ENCODE measurements around the gene KATNAL1.

DNA sequence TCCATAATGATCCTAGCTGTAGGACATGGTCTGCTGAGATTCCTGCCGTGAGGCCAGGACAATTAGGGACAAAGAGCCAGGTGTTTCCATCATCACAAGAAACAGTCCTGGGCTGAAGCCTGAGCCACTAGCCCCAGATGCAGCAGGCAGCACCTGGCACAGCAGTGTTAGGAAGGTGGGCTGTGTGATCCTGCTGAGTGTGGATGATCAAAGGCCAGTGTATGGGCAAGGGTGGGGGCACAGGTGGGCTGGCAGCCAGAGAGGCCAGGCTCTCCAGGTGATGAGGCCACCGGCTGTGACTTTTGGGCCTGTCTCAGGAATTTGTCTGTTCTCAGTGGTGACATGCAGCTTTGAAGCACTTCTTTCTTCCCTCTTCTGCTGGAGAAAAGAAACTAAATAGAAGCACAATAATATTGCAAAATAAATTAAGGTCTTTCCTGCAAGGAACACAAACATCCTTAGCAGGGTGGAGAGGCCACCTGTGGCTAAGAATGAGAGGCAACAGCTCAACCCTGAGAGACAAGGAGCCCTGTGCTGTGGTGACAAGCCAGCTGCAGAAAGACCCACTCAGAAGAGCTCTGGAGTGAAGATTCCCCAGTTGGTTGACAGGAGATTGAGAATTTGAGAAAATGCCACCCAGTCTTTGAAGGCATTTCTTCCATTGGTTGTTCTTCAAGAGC, 127.6 kb downstream of the KATNAL1 start:
- TF ChIP-seq, protein P1, sequence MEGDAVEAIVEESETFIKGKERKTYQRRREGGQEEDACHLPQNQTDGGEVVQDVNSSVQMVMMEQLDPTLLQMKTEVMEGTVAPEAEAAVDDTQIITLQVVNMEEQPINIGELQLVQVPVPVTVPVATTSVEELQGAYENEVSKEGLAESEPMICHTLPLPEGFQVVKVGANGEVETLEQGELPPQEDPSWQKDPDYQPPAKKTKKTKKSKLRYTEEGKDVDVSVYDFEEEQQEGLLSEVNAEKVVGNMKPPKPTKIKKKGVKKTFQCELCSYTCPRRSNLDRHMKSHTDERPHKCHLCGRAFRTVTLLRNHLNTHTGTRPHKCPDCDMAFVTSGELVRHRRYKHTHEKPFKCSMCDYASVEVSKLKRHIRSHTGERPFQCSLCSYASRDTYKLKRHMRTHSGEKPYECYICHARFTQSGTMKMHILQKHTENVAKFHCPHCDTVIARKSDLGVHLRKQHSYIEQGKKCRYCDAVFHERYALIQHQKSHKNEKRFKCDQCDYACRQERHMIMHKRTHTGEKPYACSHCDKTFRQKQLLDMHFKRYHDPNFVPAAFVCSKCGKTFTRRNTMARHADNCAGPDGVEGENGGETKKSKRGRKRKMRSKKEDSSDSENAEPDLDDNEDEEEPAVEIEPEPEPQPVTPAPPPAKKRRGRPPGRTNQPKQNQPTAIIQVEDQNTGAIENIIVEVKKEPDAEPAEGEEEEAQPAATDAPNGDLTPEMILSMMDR (IDR thresholded peaks at IDR 0.05; ENCODE audit: low read depth, low read length), result no peak
- no peak for TF ChIP-seq POLR2A (IDR thresholded peaks at IDR 0.05; ENCODE audit: extremely low read depth, insufficient read length)
